ENCODE measurements around the gene CDIPT. TPM values are rescaled to one million over a fixed set of nuclear protein-coding genes. Genes with fewer than 3 reads are reported as not detected.
A peak's percentile ranks its signal among the peaks of the same experiment; 100 is the strongest.

Gene CDIPT
- total and polyA plus RNA-seq, 2 of the 13 experiments (the other 11 are each of a cell fraction or from before 2014, with no cell fraction given): 54.9 to 97.5 TPM

DNA sequence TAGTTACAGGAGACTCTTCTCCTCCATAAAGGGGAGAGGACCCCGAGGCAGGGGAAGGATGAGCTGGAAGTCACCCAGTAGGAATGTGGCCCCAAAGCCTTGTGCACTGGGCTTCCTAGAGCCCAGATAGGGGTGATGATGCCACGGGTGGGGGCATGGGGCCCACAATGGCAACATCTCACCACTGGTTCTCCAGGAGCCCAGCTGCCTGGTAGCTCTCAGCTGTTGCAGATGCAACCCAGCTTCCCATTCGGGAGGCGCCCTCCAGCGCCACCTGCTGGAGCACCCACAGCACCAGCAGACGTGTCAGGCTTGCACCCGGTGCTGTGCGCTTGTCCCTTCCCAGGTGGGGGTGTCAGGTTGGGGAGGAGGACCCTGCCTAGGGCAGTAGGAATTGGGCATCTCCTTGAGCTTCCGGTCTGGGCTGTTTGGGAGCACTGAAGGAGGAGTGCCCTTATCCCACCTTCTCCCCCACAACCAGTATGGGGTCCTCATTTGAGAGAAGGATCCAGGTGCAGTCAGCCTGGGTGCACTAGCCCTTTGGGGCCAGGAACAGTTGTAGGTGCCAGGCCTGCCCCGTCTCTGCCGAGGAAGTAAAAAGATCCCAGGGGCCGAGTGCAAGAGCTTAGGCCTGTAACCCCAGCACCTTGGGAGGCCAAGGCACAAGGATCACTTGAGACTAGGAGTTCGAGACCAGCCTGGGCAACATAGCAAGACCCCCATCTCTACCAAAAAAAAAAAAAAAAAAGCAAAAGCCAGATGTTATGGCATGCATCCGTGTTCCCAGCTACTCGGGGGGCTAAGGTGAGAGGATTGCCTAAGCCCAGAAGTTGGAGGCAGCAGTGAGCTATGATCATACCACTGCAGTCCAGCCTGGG is 14.4 kb downstream of the CDIPT start (continued):
- no peak for TF ChIP-seq SCMH1 (CRISPR knock-in tag; IDR thresholded peaks at IDR 0.05; ENCODE audit: borderline replicate concordance)
- TF ChIP-seq ZNF124 (CRISPR knock-in tag; IDR thresholded peaks at IDR 0.05): peak; percentile 61; the same call in 1 of the 2 replicates
- TF ChIP-seq, protein P1, sequence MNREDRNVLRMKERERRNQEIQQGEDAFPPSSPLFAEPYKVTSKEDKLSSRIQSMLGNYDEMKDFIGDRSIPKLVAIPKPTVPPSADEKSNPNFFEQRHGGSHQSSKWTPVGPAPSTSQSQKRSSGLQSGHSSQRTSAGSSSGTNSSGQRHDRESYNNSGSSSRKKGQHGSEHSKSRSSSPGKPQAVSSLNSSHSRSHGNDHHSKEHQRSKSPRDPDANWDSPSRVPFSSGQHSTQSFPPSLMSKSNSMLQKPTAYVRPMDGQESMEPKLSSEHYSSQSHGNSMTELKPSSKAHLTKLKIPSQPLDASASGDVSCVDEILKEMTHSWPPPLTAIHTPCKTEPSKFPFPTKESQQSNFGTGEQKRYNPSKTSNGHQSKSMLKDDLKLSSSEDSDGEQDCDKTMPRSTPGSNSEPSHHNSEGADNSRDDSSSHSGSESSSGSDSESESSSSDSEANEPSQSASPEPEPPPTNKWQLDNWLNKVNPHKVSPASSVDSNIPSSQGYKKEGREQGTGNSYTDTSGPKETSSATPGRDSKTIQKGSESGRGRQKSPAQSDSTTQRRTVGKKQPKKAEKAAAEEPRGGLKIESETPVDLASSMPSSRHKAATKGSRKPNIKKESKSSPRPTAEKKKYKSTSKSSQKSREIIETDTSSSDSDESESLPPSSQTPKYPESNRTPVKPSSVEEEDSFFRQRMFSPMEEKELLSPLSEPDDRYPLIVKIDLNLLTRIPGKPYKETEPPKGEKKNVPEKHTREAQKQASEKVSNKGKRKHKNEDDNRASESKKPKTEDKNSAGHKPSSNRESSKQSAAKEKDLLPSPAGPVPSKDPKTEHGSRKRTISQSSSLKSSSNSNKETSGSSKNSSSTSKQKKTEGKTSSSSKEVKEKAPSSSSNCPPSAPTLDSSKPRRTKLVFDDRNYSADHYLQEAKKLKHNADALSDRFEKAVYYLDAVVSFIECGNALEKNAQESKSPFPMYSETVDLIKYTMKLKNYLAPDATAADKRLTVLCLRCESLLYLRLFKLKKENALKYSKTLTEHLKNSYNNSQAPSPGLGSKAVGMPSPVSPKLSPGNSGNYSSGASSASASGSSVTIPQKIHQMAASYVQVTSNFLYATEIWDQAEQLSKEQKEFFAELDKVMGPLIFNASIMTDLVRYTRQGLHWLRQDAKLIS (CRISPR knock-in tag; IDR thresholded peaks at IDR 0.05): no peak
- TF ChIP-seq, protein P2, sequence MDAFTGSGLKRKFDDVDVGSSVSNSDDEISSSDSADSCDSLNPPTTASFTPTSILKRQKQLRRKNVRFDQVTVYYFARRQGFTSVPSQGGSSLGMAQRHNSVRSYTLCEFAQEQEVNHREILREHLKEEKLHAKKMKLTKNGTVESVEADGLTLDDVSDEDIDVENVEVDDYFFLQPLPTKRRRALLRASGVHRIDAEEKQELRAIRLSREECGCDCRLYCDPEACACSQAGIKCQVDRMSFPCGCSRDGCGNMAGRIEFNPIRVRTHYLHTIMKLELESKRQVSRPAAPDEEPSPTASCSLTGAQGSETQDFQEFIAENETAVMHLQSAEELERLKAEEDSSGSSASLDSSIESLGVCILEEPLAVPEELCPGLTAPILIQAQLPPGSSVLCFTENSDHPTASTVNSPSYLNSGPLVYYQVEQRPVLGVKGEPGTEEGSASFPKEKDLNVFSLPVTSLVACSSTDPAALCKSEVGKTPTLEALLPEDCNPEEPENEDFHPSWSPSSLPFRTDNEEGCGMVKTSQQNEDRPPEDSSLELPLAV (CRISPR knock-in tag; conservative IDR thresholded peaks at IDR 0.05; ENCODE audit: low read depth): no peak
- TF ChIP-seq SP2 (CRISPR knock-in tag; IDR thresholded peaks at IDR 0.05): no peak
- 0 out of 2 replicates have a peak, but pooled peaks have one; percentile 31 for TF ChIP-seq AKAP8 (CRISPR knock-in tag; IDR thresholded peaks at IDR 0.05)
- TF ChIP-seq TOE1 (CRISPR knock-in tag; IDR thresholded peaks at IDR 0.05): no peak
- TF ChIP-seq CHD4 (IDR thresholded peaks at IDR 0.05; ENCODE audit: borderline replicate concordance, low read length): no peak
- peak; percentile 61; the same call in 1 of the 2 replicates for TF ChIP-seq ZNF12 (CRISPR knock-in tag; IDR thresholded peaks at IDR 0.05)
- TF ChIP-seq, protein P3, sequence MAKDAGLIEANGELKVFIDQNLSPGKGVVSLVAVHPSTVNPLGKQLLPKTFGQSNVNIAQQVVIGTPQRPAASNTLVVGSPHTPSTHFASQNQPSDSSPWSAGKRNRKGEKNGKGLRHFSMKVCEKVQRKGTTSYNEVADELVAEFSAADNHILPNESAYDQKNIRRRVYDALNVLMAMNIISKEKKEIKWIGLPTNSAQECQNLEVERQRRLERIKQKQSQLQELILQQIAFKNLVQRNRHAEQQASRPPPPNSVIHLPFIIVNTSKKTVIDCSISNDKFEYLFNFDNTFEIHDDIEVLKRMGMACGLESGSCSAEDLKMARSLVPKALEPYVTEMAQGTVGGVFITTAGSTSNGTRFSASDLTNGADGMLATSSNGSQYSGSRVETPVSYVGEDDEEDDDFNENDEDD (CRISPR knock-in tag; IDR thresholded peaks at IDR 0.05; ENCODE audit: borderline replicate concordance): peak; percentile 21; the same call in 1 of the 2 replicates
- no peak for TF ChIP-seq ZBTB7B (CRISPR knock-in tag; IDR thresholded peaks at IDR 0.05)
- 0 out of 2 replicates have a peak, but pooled peaks have one; percentile 60 for TF ChIP-seq ZNF766 (CRISPR knock-in tag; IDR thresholded peaks at IDR 0.05; ENCODE audit: borderline replicate concordance)
- TF ChIP-seq SIN3B (IDR thresholded peaks at IDR 0.05; ENCODE audit: low read length): no peak
- TF ChIP-seq ADNP (CRISPR knock-in tag; IDR thresholded peaks at IDR 0.05): no peak
- TF ChIP-seq, protein P4, sequence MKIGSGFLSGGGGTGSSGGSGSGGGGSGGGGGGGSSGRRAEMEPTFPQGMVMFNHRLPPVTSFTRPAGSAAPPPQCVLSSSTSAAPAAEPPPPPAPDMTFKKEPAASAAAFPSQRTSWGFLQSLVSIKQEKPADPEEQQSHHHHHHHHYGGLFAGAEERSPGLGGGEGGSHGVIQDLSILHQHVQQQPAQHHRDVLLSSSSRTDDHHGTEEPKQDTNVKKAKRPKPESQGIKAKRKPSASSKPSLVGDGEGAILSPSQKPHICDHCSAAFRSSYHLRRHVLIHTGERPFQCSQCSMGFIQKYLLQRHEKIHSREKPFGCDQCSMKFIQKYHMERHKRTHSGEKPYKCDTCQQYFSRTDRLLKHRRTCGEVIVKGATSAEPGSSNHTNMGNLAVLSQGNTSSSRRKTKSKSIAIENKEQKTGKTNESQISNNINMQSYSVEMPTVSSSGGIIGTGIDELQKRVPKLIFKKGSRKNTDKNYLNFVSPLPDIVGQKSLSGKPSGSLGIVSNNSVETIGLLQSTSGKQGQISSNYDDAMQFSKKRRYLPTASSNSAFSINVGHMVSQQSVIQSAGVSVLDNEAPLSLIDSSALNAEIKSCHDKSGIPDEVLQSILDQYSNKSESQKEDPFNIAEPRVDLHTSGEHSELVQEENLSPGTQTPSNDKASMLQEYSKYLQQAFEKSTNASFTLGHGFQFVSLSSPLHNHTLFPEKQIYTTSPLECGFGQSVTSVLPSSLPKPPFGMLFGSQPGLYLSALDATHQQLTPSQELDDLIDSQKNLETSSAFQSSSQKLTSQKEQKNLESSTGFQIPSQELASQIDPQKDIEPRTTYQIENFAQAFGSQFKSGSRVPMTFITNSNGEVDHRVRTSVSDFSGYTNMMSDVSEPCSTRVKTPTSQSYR (CRISPR knock-in tag; IDR thresholded peaks at IDR 0.05; ENCODE audit: borderline replicate concordance): no peak
- TF ChIP-seq SP5 (CRISPR knock-in tag; IDR thresholded peaks at IDR 0.05; ENCODE audit: borderline replicate concordance, low read depth): no peak
- no peak for TF ChIP-seq PPARG (CRISPR knock-in tag; conservative IDR thresholded peaks at IDR 0.05)
- no peak for TF ChIP-seq ZNF777 (CRISPR knock-in tag; IDR thresholded peaks at IDR 0.05)
- TF ChIP-seq GATAD1 (CRISPR knock-in tag; IDR thresholded peaks at IDR 0.05): 0 out of 2 replicates have a peak, but pooled peaks have one; percentile 47
- TF ChIP-seq ARNT (IDR thresholded peaks at IDR 0.05): no peak
